Measurements from ENCODE around the gene RAD51AP1. TPM values are rescaled to one million over a fixed set of nuclear protein-coding genes. Genes with fewer than 3 reads are reported as not detected.

The RAD51AP1 gene
- total RNA-seq, 1 donor from 2014 or later, result 0.84 TPM

DNA sequence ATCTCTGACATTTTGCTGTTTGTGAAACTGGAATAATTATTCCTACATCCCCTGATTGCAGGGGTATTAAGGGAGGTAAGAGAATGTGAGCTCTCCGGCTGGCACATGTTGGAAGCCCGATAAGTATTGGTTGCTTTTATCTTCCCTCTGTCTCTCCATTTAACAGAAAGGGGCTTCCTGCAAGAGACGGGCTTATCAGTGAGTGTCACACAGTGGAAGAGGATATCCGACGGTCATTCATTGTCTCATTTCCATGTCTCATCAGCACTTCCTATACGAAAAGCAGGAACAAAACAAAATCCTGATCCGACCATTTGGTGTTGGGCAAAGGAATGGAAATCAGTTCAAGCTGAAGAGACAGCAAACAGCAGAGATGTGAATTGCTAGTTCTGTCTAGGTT is 34.0 kb downstream of the RAD51AP1 start:
- TF ChIP-seq, protein P1, sequence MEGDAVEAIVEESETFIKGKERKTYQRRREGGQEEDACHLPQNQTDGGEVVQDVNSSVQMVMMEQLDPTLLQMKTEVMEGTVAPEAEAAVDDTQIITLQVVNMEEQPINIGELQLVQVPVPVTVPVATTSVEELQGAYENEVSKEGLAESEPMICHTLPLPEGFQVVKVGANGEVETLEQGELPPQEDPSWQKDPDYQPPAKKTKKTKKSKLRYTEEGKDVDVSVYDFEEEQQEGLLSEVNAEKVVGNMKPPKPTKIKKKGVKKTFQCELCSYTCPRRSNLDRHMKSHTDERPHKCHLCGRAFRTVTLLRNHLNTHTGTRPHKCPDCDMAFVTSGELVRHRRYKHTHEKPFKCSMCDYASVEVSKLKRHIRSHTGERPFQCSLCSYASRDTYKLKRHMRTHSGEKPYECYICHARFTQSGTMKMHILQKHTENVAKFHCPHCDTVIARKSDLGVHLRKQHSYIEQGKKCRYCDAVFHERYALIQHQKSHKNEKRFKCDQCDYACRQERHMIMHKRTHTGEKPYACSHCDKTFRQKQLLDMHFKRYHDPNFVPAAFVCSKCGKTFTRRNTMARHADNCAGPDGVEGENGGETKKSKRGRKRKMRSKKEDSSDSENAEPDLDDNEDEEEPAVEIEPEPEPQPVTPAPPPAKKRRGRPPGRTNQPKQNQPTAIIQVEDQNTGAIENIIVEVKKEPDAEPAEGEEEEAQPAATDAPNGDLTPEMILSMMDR (IDR thresholded peaks at IDR 0.05), result no peak

DNA sequence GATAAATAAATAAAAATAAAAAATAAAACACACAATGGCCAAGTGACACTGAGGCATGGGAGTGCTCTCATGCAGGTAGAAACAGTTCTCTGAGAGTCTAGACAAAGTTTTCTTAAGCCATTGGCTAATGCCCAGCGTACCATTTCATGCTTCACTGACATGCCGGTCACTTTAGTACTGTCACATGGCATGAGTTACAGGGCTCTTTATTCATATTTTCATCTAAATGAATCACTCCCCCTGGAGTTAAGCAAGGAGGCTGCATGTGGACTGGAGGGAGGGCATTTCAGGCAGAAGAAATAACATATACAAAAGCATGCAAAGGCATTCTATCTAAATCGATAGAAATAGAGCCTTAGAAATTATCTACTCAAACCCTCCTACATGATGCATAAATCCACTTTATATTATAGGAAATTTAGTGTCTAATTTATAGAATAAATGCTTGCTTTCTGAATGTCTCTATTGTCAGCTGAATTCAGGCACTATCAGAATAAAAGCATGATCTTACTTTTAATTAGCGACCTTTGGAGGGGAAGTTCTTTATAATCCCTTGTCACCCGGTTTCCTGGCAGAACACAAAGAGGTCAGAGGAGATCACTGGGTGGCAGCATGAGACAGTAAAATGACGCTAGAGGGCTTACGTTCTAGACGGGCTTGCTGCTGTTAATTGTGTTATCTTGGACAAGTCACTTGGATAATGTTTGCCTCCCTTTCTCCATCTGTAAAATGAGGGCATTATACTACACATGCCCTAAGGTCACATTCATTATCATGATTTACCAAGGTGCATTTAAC is 40.8 kb downstream of the RAD51AP1 start:
- Histone ChIP-seq H3K4me1 (peaks cover 3% of the 10 kb centered on the region), H3K27ac (no peak overlapping the region), H3K9me3 (no peaks in the 10 kb centered on the region), H3K27me3 (no peaks in the 10 kb centered on the region), H3K4me3 (no peak overlapping the region), H3K36me3 (no peaks in the 10 kb centered on the region)
- intact Hi-C loops (cut with DNase I), result no loop called here
- DNase-seq, result no peak
- ATAC-seq, result peak; percentile 83
- TF ChIP-seq, protein P1 (IDR thresholded peaks at IDR 0.05), result peak; percentile 27

More for the DNA sequence above, 34.0 kb downstream of the RAD51AP1 start:
- DNase-seq (no peak), ATAC-seq (no peak)
- Histone ChIP-seq H3K36me3 (no peaks in the 10 kb centered on the region), H3K9me3 (no peaks in the 10 kb centered on the region), H3K4me1 (peaks cover 4% of the 10 kb centered on the region), H3K27me3 (no peaks in the 10 kb centered on the region), H3K4me3 (no peak overlapping the region), H3K27ac (no peak overlapping the region)
- intact Hi-C loops (cut with DNase I), result no loop called here

DNA sequence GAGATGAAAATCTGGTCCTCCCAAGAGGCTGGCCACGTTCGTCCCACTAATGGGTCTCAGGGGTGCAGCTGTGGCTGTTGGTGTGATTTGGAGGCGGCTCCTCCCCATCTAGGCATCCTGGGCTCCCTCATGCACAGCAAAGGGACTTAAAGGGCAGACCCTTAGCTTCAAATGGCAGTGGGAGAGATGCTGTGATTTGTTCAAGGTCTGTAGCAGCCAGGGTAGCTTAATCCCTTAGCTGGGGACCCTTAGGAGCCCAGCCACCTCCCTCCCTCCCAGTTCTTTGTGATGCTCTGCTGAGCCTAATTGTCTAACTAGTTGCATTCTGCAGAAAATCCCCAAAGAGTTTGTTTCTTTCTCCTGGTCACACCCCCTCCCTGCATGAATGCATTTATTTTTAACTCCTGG is 41.6 kb downstream of the RAD51AP1 start:
- TF ChIP-seq, protein P1 (IDR thresholded peaks at IDR 0.05), result no peak
- intact Hi-C loops (cut with DNase I), result no loop called here
- ATAC-seq, result no peak

DNA sequence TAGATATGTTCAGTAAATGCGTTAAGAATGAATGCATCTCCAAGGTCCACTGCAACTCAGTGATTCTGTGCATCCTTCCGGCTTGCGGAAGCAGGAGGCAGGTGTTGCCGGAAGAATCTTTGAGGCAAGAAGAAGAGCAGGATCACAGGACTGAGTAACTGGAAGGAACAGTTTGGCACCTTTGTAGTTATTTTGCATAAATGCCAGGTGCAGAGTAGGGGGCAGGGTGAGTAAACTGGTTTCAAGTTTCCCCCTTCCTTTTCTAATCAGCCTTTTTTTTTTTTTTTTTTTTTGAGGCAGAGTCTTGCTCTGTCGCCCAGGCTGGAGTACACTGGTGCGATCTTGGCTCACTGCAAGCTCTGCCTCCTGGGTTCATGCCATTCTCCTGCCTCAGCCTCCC is 45.6 kb downstream of the RAD51AP1 start:
- DNase-seq (no peak), ATAC-seq (no peak)
- Histone ChIP-seq H3K27me3 (no peaks in the 10 kb centered on the region), H3K4me3 (no peak overlapping the region), H3K9me3 (no peaks in the 10 kb centered on the region), H3K36me3 (no peaks in the 10 kb centered on the region), H3K4me1 (peaks cover under 1% of the 10 kb centered on the region), H3K27ac (no peak overlapping the region)
- intact Hi-C loops (cut with DNase I), result no loop called here
- TF ChIP-seq, protein P1 (IDR thresholded peaks at IDR 0.05), result no peak

More for the DNA sequence above, 41.6 kb downstream of the RAD51AP1 start:
- H3K4me3 ChIP-seq, result no peak overlapping the region
- no peaks in the 10 kb centered on the region for H3K27me3 ChIP-seq
- peaks cover 3% of the 10 kb centered on the region for H3K4me1 ChIP-seq
- H3K9me3 ChIP-seq, result no peaks in the 10 kb centered on the region
- no peaks in the 10 kb centered on the region for H3K36me3 ChIP-seq
- DNase-seq, result no peak
- H3K27ac ChIP-seq, result no peak overlapping the region

DNA sequence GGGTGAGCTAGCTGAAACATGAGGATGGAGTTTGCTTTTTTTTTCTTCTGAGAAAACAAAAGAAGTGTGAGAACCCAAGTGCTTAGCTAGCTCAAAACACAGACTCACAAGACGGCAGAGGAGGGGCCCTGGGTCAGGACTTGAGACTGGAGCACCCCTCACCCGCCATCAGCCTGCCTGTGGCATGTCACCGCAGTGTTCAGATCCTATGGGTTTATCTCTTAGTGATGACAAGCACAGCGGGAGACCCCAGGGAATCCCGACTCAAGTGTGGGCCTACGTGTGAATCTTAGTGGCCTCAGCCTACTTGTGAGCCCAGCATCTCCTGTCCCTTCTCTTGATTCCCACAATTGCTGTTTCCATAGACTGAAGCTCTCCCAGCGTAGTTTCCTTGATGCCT is 46.2 kb downstream of the RAD51AP1 start:
- no peaks in the 10 kb centered on the region for H3K36me3 ChIP-seq
- TF ChIP-seq, protein P1 (IDR thresholded peaks at IDR 0.05), result no peak
- no peaks in the 10 kb centered on the region for H3K27me3 ChIP-seq
- DNase-seq (no peak), ATAC-seq (no peak)
- intact Hi-C loops (cut with DNase I), result no loop called here
- no peak overlapping the region for H3K4me3 ChIP-seq
- H3K9me3 ChIP-seq, result no peaks in the 10 kb centered on the region
- no peak overlapping the region for H3K27ac ChIP-seq
- no peaks in the 10 kb centered on the region for H3K4me1 ChIP-seq

Data from upper lobe of right lung (tissue), 1 donor.